HepG2 (cell line): Measurements from ENCODE around the gene CARD9. TPM values are rescaled to one million over a fixed set of nuclear protein-coding genes. Genes with fewer than 3 reads are reported as not detected.

Experiments used
- AHR ChIP-seq: IDR thresholded peaks from 2 replicates; pipeline ENCODE4 v1.6.1; 2018; ENCODE audit warnings: missing genetic modification reagents, missing compliant biosample characterization
- ATF7 ChIP-seq, 2 experiments: fragments of 450-650 bp in 1 of 2; sonication (generic) in 1 of 2; formaldehyde crosslinking in 1 of 2; IDR thresholded peaks; 2 replicates each; pipeline versions ENCODE4 v1.4.0 to v1.6.1; 2016 to 2020; ENCODE audit warnings: antibody characterized with exemption in 1 of 2, mild to moderate bottlenecking in 1 of 2, missing genetic modification reagents in 1 of 2
- ELF3 ChIP-seq: IDR thresholded peaks from 2 replicates; pipeline ENCODE4 v1.6.1; 2016; ENCODE audit warnings: missing genetic modification reagents, missing compliant biosample characterization
- ISL2 ChIP-seq: sonication (generic); formaldehyde crosslinking; IDR thresholded peaks from 2 replicates; pipeline ENCODE4 v1.5.0; 2020; ENCODE audit warnings: missing genetic modification reagents
- KAT2B ChIP-seq: fragments of 150-350 bp; IDR thresholded peaks from 2 replicates; pipeline ENCODE4 v1.6.1; 2014; ENCODE audit warnings: low read depth, low read length, borderline replicate concordance
- MAF1 ChIP-seq: sonication (generic); formaldehyde crosslinking; IDR thresholded peaks from 2 replicates; pipeline ENCODE4 v1.5.0; 2020; ENCODE audit warnings: missing genetic modification reagents, borderline replicate concordance
- NR1H2 ChIP-seq: sonication (generic); formaldehyde crosslinking; IDR thresholded peaks from 2 replicates; pipeline ENCODE4 v1.8.1; 2022; ENCODE audit warnings: low read depth, missing genetic modification reagents, borderline replicate concordance
- PTBP1 ChIP-seq: fragments of 200-400 bp; formaldehyde crosslinking; IDR thresholded peaks from 2 replicates; pipeline ENCODE4 v1.6.1; 2018; ENCODE audit warnings: low read length, low read depth; ENCODE audit not compliant: poor library complexity, severe bottlenecking
- RBFOX2 ChIP-seq: fragments of 200-400 bp; formaldehyde crosslinking; IDR thresholded peaks from 2 replicates; pipeline ENCODE4 v1.6.1; 2017; ENCODE audit warnings: low read depth, mild to moderate bottlenecking, low read length
- SALL2 ChIP-seq: sonication (generic); formaldehyde crosslinking; IDR thresholded peaks from 2 replicates; pipeline ENCODE4 v1.8.1; 2023; ENCODE audit warnings: mild to moderate bottlenecking, missing genetic modification reagents, inconsistent platforms
- SNRNP70 ChIP-seq: fragments of 200-400 bp; formaldehyde crosslinking; IDR thresholded peaks from 2 replicates; pipeline ENCODE4 v1.6.1; 2017; ENCODE audit warnings: mild to moderate bottlenecking, low read depth, low read length, moderate library complexity
- SP140L ChIP-seq: sonication (generic); formaldehyde crosslinking; IDR thresholded peaks from 2 replicates; pipeline ENCODE4 v1.4.0; 2020; ENCODE audit warnings: missing genetic modification reagents, borderline replicate concordance
- ZBTB21 ChIP-seq: sonication (generic); formaldehyde crosslinking; IDR thresholded peaks from 2 replicates; pipeline ENCODE4 v1.4.0; 2020; ENCODE audit warnings: missing genetic modification reagents
- ZFP82 ChIP-seq: sonication (generic); formaldehyde crosslinking; IDR thresholded peaks from 2 replicates; pipeline ENCODE4 v1.5.1; 2020; ENCODE audit warnings: mild to moderate bottlenecking, missing genetic modification reagents, borderline replicate concordance
- ZKSCAN1 ChIP-seq: fragments of 150-350 bp; IDR thresholded peaks from 2 replicates; pipeline ENCODE4 v1.6.1; 2014; ENCODE audit warnings: low read length
- ZNF142 ChIP-seq: sonication (generic); formaldehyde crosslinking; IDR thresholded peaks from 2 replicates; pipeline ENCODE4 v1.4.0; 2020; ENCODE audit warnings: missing genetic modification reagents
- ZNF343 ChIP-seq: sonication (generic); formaldehyde crosslinking; IDR thresholded peaks from 2 replicates; pipeline ENCODE4 v1.4.0; 2020; ENCODE audit warnings: mild to moderate bottlenecking, missing genetic modification reagents
- ZNF709 ChIP-seq: sonication (generic); formaldehyde crosslinking; IDR thresholded peaks from 2 replicates; pipeline ENCODE4 v1.5.0; 2020; ENCODE audit warnings: mild to moderate bottlenecking, missing genetic modification reagents
- polyA plus RNA-seq, 8 experiments: library from polyadenylated mRNA; depleted of rRNA in 3 of 8; stranded (reverse) in 7 of 8; unstranded in 1 of 8; fragments of >200 nt; fragmentation: Illumina TruSeq in 4 of 8; extraction: Trizol in 4 of 8; gene quantifications; 2 replicates each; pipeline versions ENCODE4 v1.2.1 to v1.2.3, GENCODE V29; 2011 to 2016; ENCODE audit warnings: low read depth in 4 of 8, missing spikeins in 1 of 8, mixed read lengths in 1 of 8; ENCODE audit not compliant: insufficient read depth in 1 of 8
- total RNA-seq, 5 experiments: library from RNA; depleted of rRNA; stranded (reverse); fragments of >200 nt; fragmentation: Illumina TruSeq; extraction: Trizol; gene quantifications; 2 replicates each; pipeline ENCODE4 v1.2.3, GENCODE V29; 2016; ENCODE audit warnings: low read depth in 1 of 5
- TF ChIP-seq, protein P1 (sequence below): fragments of 450-650 bp; IDR thresholded peaks from 2 replicates; pipeline ENCODE4 v1.6.1; 2017; ENCODE audit warnings: mild to moderate bottlenecking
- TF ChIP-seq, protein P2 (sequence below): IDR thresholded peaks from 2 replicates; pipeline ENCODE4 v1.6.1; 2016; ENCODE audit warnings: missing compliant biosample characterization, missing genetic modification reagents, borderline replicate concordance

CARD9 gene
- total and polyA plus RNA-seq, 2 of the 13 experiments (the other 11 are each of a cell fraction or from before 2014, with no cell fraction given): 3.3 to 7.4 TPM

GRCh38 chr9:136373300-136374182, at the start of gene CARD9 (continued):
- TF ChIP-seq MAF1 (CRISPR knock-in tag) (peak; percentile 45; the same call in 1 of the 2 replicates), ZKSCAN1 (no peak), NR1H2 (CRISPR knock-in tag) (no peak), SP140L (CRISPR knock-in tag) (no peak), KAT2B (no peak), ZNF142 (CRISPR knock-in tag) (0 out of 2 replicates have a peak, but pooled peaks have one; percentile 12), SNRNP70 (no peak), ZNF343 (no peak), ZBTB21 (CRISPR knock-in tag) (no peak), ZNF709 (no peak), AHR (CRISPR knock-in tag) (0 out of 2 replicates have a peak, but pooled peaks have one; percentile 41), ISL2 (peak; percentile 32; the same call in 1 of the 2 replicates), SALL2 (CRISPR knock-in tag) (peak; percentile 85; the same call in 1 of the 2 replicates), PTBP1 (no peak), ATF7 (IDR thresholded peaks at IDR 0.05) (no peak), ATF7 (CRISPR knock-in tag; IDR thresholded peaks at IDR 0.05) (no peak), ELF3 (CRISPR knock-in tag) (peak; percentile 67), ZFP82 (CRISPR knock-in tag) (no peak), RBFOX2 (peak; percentile 59; the same call in 1 of the 2 replicates)
- TF ChIP-seq, protein P1, sequence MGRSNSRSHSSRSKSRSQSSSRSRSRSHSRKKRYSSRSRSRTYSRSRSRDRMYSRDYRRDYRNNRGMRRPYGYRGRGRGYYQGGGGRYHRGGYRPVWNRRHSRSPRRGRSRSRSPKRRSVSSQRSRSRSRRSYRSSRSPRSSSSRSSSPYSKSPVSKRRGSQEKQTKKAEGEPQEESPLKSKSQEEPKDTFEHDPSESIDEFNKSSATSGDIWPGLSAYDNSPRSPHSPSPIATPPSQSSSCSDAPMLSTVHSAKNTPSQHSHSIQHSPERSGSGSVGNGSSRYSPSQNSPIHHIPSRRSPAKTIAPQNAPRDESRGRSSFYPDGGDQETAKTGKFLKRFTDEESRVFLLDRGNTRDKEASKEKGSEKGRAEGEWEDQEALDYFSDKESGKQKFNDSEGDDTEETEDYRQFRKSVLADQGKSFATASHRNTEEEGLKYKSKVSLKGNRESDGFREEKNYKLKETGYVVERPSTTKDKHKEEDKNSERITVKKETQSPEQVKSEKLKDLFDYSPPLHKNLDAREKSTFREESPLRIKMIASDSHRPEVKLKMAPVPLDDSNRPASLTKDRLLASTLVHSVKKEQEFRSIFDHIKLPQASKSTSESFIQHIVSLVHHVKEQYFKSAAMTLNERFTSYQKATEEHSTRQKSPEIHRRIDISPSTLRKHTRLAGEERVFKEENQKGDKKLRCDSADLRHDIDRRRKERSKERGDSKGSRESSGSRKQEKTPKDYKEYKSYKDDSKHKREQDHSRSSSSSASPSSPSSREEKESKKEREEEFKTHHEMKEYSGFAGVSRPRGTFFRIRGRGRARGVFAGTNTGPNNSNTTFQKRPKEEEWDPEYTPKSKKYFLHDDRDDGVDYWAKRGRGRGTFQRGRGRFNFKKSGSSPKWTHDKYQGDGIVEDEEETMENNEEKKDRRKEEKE: no peak
- TF ChIP-seq, protein P2, sequence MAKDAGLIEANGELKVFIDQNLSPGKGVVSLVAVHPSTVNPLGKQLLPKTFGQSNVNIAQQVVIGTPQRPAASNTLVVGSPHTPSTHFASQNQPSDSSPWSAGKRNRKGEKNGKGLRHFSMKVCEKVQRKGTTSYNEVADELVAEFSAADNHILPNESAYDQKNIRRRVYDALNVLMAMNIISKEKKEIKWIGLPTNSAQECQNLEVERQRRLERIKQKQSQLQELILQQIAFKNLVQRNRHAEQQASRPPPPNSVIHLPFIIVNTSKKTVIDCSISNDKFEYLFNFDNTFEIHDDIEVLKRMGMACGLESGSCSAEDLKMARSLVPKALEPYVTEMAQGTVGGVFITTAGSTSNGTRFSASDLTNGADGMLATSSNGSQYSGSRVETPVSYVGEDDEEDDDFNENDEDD (CRISPR knock-in tag): peak; percentile 50; the same call in 1 of the 2 replicates
